GM18909 (cell line): Measurements from ENCODE around the gene OR10Z1.

Experiments
- ATAC-seq: cut with Tn5 transposase; IDR thresholded peaks from one replicate; pipeline ENCODE4 v1.9.1; 2021; ENCODE audit warnings: mild to moderate bottlenecking; ENCODE audit not compliant: unreplicated experiment, poor library complexity

OR10Z1 gene

GRCh38 chr1:158604968-158605367 is at the start of gene OR10Z1:
Gene OR10Z1, plus strand, starts transcription at chr1:158605268. Its CDS starts 1,171 bp downstream, at chr1:158606439.
- no peak for ATAC-seq

GRCh38 chr1:158559696-158560095 is 45.4 kb upstream of the OR10Z1 start:
- ATAC-seq, result no peak

GRCh38 chr1:158563853-158564252 is 41.2 kb upstream of the OR10Z1 start:
- no peak for ATAC-seq

GRCh38 chr1:158564608-158565007 is 40.5 kb upstream of the OR10Z1 start:
- no peak for ATAC-seq

- no peak for ATAC-seq
Observed at GRCh38 chr1:158570480-158570879, 34.6 kb upstream of the OR10Z1 start, which contains the start of gene OR6P1. Gene OR6P1, minus strand, starts transcription at chr1:158570580. Its CDS starts 6,976 bp downstream, at chr1:158563604.

GRCh38 chr1:158572226-158572625 is 32.8 kb upstream of the OR10Z1 start:
- no peak for ATAC-seq

GRCh38 chr1:158577561-158577960 is 27.5 kb upstream of the OR10Z1 start:
- no peak for ATAC-seq

- no peak for ATAC-seq
Observed at GRCh38 chr1:158579733-158580132, 25.3 kb upstream of the OR10Z1 start, which contains the start of gene OR10X1. Gene OR10X1, minus strand, starts transcription at chr1:158579899. Its CDS starts 0 bp downstream, at chr1:158579899.

- no peak for ATAC-seq
Observed at GRCh38 chr1:158583962-158584361, 21.1 kb upstream of the OR10Z1 start.

GRCh38 chr1:158586942-158587341 is 18.1 kb upstream of the OR10Z1 start:
- no peak for ATAC-seq

- no peak for ATAC-seq
Observed at GRCh38 chr1:158600735-158601134, 4.3 kb upstream of the OR10Z1 start.

- no peak for ATAC-seq
Observed at GRCh38 chr1:158607296-158607695, 2.2 kb downstream of the OR10Z1 start.

- ATAC-seq, result no peak
Observed at GRCh38 chr1:158611916-158612315, 6.8 kb downstream of the OR10Z1 start.

- ATAC-seq, result no peak
Observed at GRCh38 chr1:158613764-158614163, 8.7 kb downstream of the OR10Z1 start.

- no peak for ATAC-seq
Observed at GRCh38 chr1:158638146-158638545, 33.1 kb downstream of the OR10Z1 start.

GRCh38 chr1:158638904-158639303 is 33.8 kb downstream of the OR10Z1 start:
- ATAC-seq, result no peak

GRCh38 chr1:158644449-158644848 is 39.4 kb downstream of the OR10Z1 start:
- no peak for ATAC-seq

- ATAC-seq, result no peak
Observed at GRCh38 chr1:158646465-158646864, 41.4 kb downstream of the OR10Z1 start.

GRCh38 chr1:158649052-158649451 is 44.0 kb downstream of the OR10Z1 start:
- ATAC-seq, result no peak

GRCh38 chr1:158652721-158653334 is 47.8 kb downstream of the OR10Z1 start:
- no peak for ATAC-seq

- no peak for ATAC-seq
Observed at GRCh38 chr1:158654086-158654485, 49.0 kb downstream of the OR10Z1 start.

GRCh38 chr1:158654571-158654970 is 49.5 kb downstream of the OR10Z1 start:
- no peak for ATAC-seq
